Lung (tissue), 12 donors: Measurements from ENCODE around the gene KLHL6. TPM values are rescaled to one million over a fixed set of nuclear protein-coding genes. Genes with fewer than 3 reads are reported as not detected.

Source experiments
- ATAC-seq: fragments of 200-7000 bp; cut with Tn5 transposase; one replicate; pipeline ENCODE4 v1.9.1; 2020; ENCODE audit warnings: moderate number of reproducible peaks; ENCODE audit not compliant: insufficient read depth, low FRiP score
- DNase-seq, 3 donors: peaks; one replicate each; pipeline ENCODE4 v3.0.0-alpha.2; 2013 to 2017
- H3K27ac ChIP-seq, 2 donors: one replicate each; pipeline ENCODE4 v1.5.1; 2013; ENCODE audit warnings: mild to moderate bottlenecking in 2 of 2, moderate library complexity in 2 of 2, control low read depth in 1 of 2, inconsistent platforms in 1 of 2, low read depth in 1 of 2, low read length in 1 of 2
- H3K27me3 ChIP-seq, 3 donors: one replicate each; pipeline ENCODE4 v1.5.1; 2013; ENCODE audit warnings: low read length in 2 of 3; ENCODE audit not compliant: control insufficient read depth in 3 of 3, insufficient read depth in 3 of 3
- H3K36me3 ChIP-seq, 4 donors: one replicate each; pipeline ENCODE4 v1.5.1; 2013; ENCODE audit warnings: low read length in 4 of 4, mild to moderate bottlenecking in 1 of 4, moderate library complexity in 1 of 4; ENCODE audit not compliant: control insufficient read depth in 4 of 4, insufficient read depth in 4 of 4
- H3K4me1 ChIP-seq, 5 donors: one replicate each; pipeline ENCODE4 v1.5.1; 2013; ENCODE audit warnings: low read length in 5 of 5, mild to moderate bottlenecking in 2 of 5, moderate library complexity in 1 of 5; ENCODE audit not compliant: control insufficient read depth in 5 of 5, insufficient read depth in 5 of 5
- H3K4me3 ChIP-seq: one replicate; pipeline ENCODE4 v1.5.1; 2013; ENCODE audit warnings: mild to moderate bottlenecking, control low read depth, moderate library complexity
- H3K9ac ChIP-seq, 2 donors: one replicate each; pipeline ENCODE4 v1.5.1; 2013; ENCODE audit warnings: low read length in 2 of 2, control low read depth in 1 of 2; ENCODE audit not compliant: insufficient read depth in 1 of 2
- H3K9me3 ChIP-seq, 4 donors: one replicate each; pipeline ENCODE4 v1.5.1; 2013; ENCODE audit warnings: low read length in 3 of 4, mild to moderate bottlenecking in 1 of 4, moderate library complexity in 1 of 4; ENCODE audit not compliant: control insufficient read depth in 4 of 4, insufficient read depth in 3 of 4
- CTCF ChIP-seq: IDR thresholded peaks from 2 replicates; pipeline ENCODE4 v1.5.1; 2012; ENCODE audit warnings: mild to moderate bottlenecking; ENCODE audit errors: control extremely low read depth, extremely low read depth
- WGBS, 2 donors: extraction: QIAGEN DNeasy Blood & Tissue Kit; methylation state at CpG; one replicate each; pipeline ENCODE4 v1.1.7; 2013; 5-methylcytosine and 5-hydroxymethylcytosine counted together
- polyA plus RNA-seq, 2 donors: library from polyadenylated mRNA; stranded (reverse); fragments of 200-250 nt; gene quantifications; one replicate each; pipeline ENCODE4 v1.2.1, GENCODE V29; 2013
- total RNA-seq, 2 donors: library from RNA; depleted of rRNA in 1 of 2; stranded (reverse); fragments of >200 nt in 1 of 2; gene quantifications; one replicate each; pipeline ENCODE4 v1.2.1, GENCODE V29; 2014 to 2021
- donor health status: control.
- donor health status: control.
- donor health status: Bipolar disorder and iron deficiency.
- donor health status: healthy.
- donor health status: DM: yes; HTN: yes; CAD: no.

KLHL6 gene
- total and polyA plus RNA-seq, 4 donors: 3.4 to 18.0 (median 14.1) TPM

- TF ChIP-seq CTCF: no peak
- no peaks in the 10 kb centered on the region for H3K9me3 ChIP-seq
- H3K27ac ChIP-seq: no peak overlapping the region
- DNase-seq (no peak), ATAC-seq (no peak)
- no peak overlapping the region for H3K4me3 ChIP-seq
- no peaks in the 10 kb centered on the region for H3K36me3 ChIP-seq
- peaks cover 0 to 7% (median 0%) of the 10 kb centered on the region in 5 donors for H3K4me1 ChIP-seq
- WGBS, 2 donors: 82 to 83% methylated on average over 4 of the region's 4 CpGs
- no peak overlapping the region for H3K9ac ChIP-seq
- H3K27me3 ChIP-seq: peaks cover 0 to 35% (median 0%) of the 10 kb centered on the region in 3 donors
Measured at GRCh38 chr3:183534249-183534648, 21.3 kb downstream of the KLHL6 start.

- H3K9ac ChIP-seq: no peak overlapping the region
- no peaks in the 10 kb centered on the region for H3K36me3 ChIP-seq
- peak; percentile 46 to 66 (median 48) for DNase-seq
- TF ChIP-seq CTCF: no peak
- H3K4me3 ChIP-seq: no peak overlapping the region
- H3K27me3 ChIP-seq: peaks cover 0 to 29% (median 0%) of the 10 kb centered on the region in 3 donors
- ATAC-seq: peak; percentile 67
- H3K4me1 ChIP-seq: peaks cover 0 to 7% (median 0%) of the 10 kb centered on the region in 5 donors
- 57 to 76% methylated on average over 10 of the region's 10 CpGs for WGBS, 2 donors
- peak overlapping the region in 1 of 2 donors; percentile 56 for H3K27ac ChIP-seq
- no peaks in the 10 kb centered on the region for H3K9me3 ChIP-seq
Measured at GRCh38 chr3:183533412-183534132, 21.9 kb downstream of the KLHL6 start.

DNA sequence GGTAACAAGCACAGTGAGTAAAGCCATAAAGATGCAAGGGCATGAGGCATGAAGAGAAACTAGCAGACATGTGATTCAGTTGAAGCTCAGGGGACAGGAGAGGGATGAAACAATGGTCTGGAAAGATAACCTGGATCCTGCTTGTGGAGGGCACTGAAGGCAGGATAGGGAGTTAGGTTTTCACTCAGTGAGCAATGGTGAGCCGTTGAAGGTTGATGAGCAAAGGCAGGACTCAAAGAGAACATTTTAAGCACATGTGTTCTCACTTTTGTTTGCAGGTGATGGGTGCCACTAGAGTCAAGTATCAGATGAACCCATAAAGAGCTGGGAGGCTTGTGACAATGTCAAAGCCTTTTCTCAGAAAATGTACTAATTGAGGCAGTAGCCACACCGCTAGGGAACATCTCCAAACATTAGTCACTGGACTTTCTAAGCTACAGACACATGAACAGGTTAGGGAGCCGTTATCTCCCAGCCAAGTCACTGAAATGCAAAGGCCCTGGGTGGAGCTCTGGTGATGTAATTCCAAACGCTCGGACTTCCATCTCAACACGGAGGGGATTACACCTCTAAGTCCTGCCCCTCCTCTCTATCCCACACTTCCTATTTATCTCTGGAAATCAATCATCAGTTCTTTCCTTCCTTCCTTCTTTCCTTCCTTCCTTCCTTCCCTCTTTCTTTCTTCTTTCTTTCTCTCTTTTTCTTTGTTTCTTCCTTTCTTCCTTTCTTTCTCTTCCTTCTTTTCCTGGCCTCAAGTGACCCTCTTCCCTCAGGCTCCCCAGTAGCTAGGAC, 22.7 kb downstream of the KLHL6 start:
- Histone ChIP-seq H3K9me3 (no peaks in the 10 kb centered on the region), H3K9ac (no peak overlapping the region), H3K36me3 (peaks cover 0 to 1% (median 0%) of the 10 kb centered on the region in 4 donors), H3K27ac (no peak overlapping the region), H3K4me1 (peaks cover 0 to 7% (median 0%) of the 10 kb centered on the region in 5 donors), H3K4me3 (no peak overlapping the region), H3K27me3 (peaks cover 0 to 23% (median 0%) of the 10 kb centered on the region in 3 donors)
- DNase-seq (no peak), ATAC-seq (no peak)
- no peak for TF ChIP-seq CTCF
- WGBS, 2 donors: 48 to 54% methylated on average over 6 of the region's 6 CpGs
